Tibial nerve (tissue), 4 donors: ENCODE measurements around the gene PTPRM. TPM values are rescaled to one million over a fixed set of nuclear protein-coding genes. Genes with fewer than 3 reads are reported as not detected.

Experiments
- DNase-seq, 2 donors: peaks; one replicate each; pipeline ENCODE4 v3.0.0-alpha.2; 2019; ENCODE audit warnings: low spot score in 2 of 2
- H3K27ac ChIP-seq, 4 donors: fragments of 200-600 bp; sonication (generic) in 3 of 4; one replicate each; pipeline ENCODE4 v1.5.1; 2017 to 2019; ENCODE audit warnings: mild to moderate bottlenecking in 1 of 4
- H3K27me3 ChIP-seq, 2 donors: fragments of 200-600 bp; sonication (generic) in 1 of 2; one replicate each; pipeline versions ENCODE4 v1.5.1 to v1.6.0; 2017 to 2019
- H3K36me3 ChIP-seq, 3 donors: fragments of 200-600 bp; sonication (generic); one replicate each; pipeline ENCODE4 v1.5.1; 2018 to 2019
- H3K4me1 ChIP-seq, 4 donors: fragments of 200-600 bp; sonication (generic) in 3 of 4; one replicate each; pipeline ENCODE4 v1.5.1; 2017 to 2019
- H3K4me3 ChIP-seq, 4 donors: fragments of 200-600 bp; sonication (generic) in 3 of 4; one replicate each; pipeline ENCODE4 v1.5.1; 2017 to 2019; ENCODE audit warnings: mild to moderate bottlenecking in 1 of 4, moderate library complexity in 1 of 4
- H3K9me3 ChIP-seq, 4 donors: fragments of 200-600 bp; sonication (generic) in 3 of 4; one replicate each; pipeline ENCODE4 v1.5.1; 2017 to 2019
- EP300 ChIP-seq, 2 donors: sonication (generic); formaldehyde crosslinking; IDR thresholded peaks; one replicate each; pipeline ENCODE4 v1.6.1; 2017; ENCODE audit warnings: antibody characterized with exemption in 2 of 2, mild to moderate bottlenecking in 1 of 2
- POLR2A ChIP-seq, 2 donors: fragments of 450-650 bp; IDR thresholded peaks; one replicate each; pipeline ENCODE4 v1.6.1; 2017; ENCODE audit warnings: antibody characterized with exemption in 2 of 2, mild to moderate bottlenecking in 2 of 2, moderate library complexity in 2 of 2
- WGBS, 2 donors: methylation state at CpG; one replicate each; pipeline ENCODE4 v1.1.5; 2018; 5-methylcytosine and 5-hydroxymethylcytosine counted together
- total RNA-seq, 4 donors: library from RNA; depleted of rRNA; stranded (reverse); fragments of >200 nt; gene quantifications; one replicate each; pipeline ENCODE4 v1.1.0, GENCODE V29; 2016
- TF ChIP-seq, protein P1 (sequence below), 5 experiments: fragments of 200-600 bp in 3 of 5; fragments of 450-650 bp in 2 of 5; sonication (generic) in 3 of 5; IDR thresholded peaks; one replicate each; pipeline ENCODE4 v1.5.1; 2016 to 2019; ENCODE audit warnings: antibody characterized with exemption in 5 of 5, mild to moderate bottlenecking in 3 of 5, moderate library complexity in 2 of 5

PTPRM gene
- total RNA-seq, 4 donors from 2014 or later: 62.2 to 92.4 (median 80.7) TPM

GRCh38 chr18:8190980-8191379, 623.9 kb downstream of the PTPRM start:
- H3K27ac ChIP-seq: no peak overlapping the region
- WGBS, 2 donors: 91 to 93% methylated on average over 3 of the region's 3 CpGs
- DNase-seq: no peak
- no peaks in the 10 kb centered on the region for H3K36me3 ChIP-seq
- H3K27me3 ChIP-seq: no peaks in the 10 kb centered on the region
- H3K4me3 ChIP-seq: no peak overlapping the region
- H3K9me3 ChIP-seq: no peaks in the 10 kb centered on the region
- TF ChIP-seq, protein P1, sequence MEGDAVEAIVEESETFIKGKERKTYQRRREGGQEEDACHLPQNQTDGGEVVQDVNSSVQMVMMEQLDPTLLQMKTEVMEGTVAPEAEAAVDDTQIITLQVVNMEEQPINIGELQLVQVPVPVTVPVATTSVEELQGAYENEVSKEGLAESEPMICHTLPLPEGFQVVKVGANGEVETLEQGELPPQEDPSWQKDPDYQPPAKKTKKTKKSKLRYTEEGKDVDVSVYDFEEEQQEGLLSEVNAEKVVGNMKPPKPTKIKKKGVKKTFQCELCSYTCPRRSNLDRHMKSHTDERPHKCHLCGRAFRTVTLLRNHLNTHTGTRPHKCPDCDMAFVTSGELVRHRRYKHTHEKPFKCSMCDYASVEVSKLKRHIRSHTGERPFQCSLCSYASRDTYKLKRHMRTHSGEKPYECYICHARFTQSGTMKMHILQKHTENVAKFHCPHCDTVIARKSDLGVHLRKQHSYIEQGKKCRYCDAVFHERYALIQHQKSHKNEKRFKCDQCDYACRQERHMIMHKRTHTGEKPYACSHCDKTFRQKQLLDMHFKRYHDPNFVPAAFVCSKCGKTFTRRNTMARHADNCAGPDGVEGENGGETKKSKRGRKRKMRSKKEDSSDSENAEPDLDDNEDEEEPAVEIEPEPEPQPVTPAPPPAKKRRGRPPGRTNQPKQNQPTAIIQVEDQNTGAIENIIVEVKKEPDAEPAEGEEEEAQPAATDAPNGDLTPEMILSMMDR (IDR thresholded peaks at IDR 0.05): no peak
- no peak for TF ChIP-seq POLR2A (IDR thresholded peaks at IDR 0.05)
- TF ChIP-seq EP300 (IDR thresholded peaks at IDR 0.05): no peak
- no peaks in the 10 kb centered on the region for H3K4me1 ChIP-seq

GRCh38 chr18:8194431-8194830, 627.3 kb downstream of the PTPRM start:
- no peaks in the 10 kb centered on the region for H3K27me3 ChIP-seq
- no peak overlapping the region for H3K27ac ChIP-seq
- H3K4me3 ChIP-seq: no peak overlapping the region
- no peak for TF ChIP-seq POLR2A (IDR thresholded peaks at IDR 0.05)
- TF ChIP-seq, protein P1 (IDR thresholded peaks at IDR 0.05): no peak
- TF ChIP-seq EP300 (IDR thresholded peaks at IDR 0.05): no peak
- H3K9me3 ChIP-seq: no peaks in the 10 kb centered on the region
- DNase-seq: no peak
- no peaks in the 10 kb centered on the region for H3K36me3 ChIP-seq
- no peaks in the 10 kb centered on the region for H3K4me1 ChIP-seq
- 73 to 80% methylated on average over 6 of the region's 6 CpGs for WGBS, 2 donors

GRCh38 chr18:8196238-8196637, 629.1 kb downstream of the PTPRM start:
- DNase-seq: no peak
- H3K4me1 ChIP-seq: no peaks in the 10 kb centered on the region
- no peak overlapping the region for H3K4me3 ChIP-seq
- H3K36me3 ChIP-seq: no peaks in the 10 kb centered on the region
- H3K27me3 ChIP-seq: no peaks in the 10 kb centered on the region
- H3K9me3 ChIP-seq: no peaks in the 10 kb centered on the region
- TF ChIP-seq, protein P1 (IDR thresholded peaks at IDR 0.05): no peak
- TF ChIP-seq EP300 (IDR thresholded peaks at IDR 0.05): no peak
- no peak overlapping the region for H3K27ac ChIP-seq
- WGBS, 2 donors: 89 to 94% methylated on average over 4 of the region's 4 CpGs

- Histone ChIP-seq H3K27me3 (no peaks in the 10 kb centered on the region), H3K4me3 (no peak overlapping the region), H3K27ac (no peak overlapping the region), H3K36me3 (no peaks in the 10 kb centered on the region), H3K9me3 (no peaks in the 10 kb centered on the region), H3K4me1 (no peaks in the 10 kb centered on the region)
- no peak for DNase-seq
- WGBS, 2 donors: 93 to 98% methylated on average over 5 of the region's 5 CpGs
- TF ChIP-seq EP300 (IDR thresholded peaks at IDR 0.05): no peak
- TF ChIP-seq POLR2A (IDR thresholded peaks at IDR 0.05): no peak
- TF ChIP-seq, protein P1 (IDR thresholded peaks at IDR 0.05): no peak
Observed at GRCh38 chr18:8197499-8197898, 630.4 kb downstream of the PTPRM start.

- no peaks in the 10 kb centered on the region for H3K9me3 ChIP-seq
- DNase-seq: no peak
- H3K27ac ChIP-seq: no peak overlapping the region
- H3K4me1 ChIP-seq: no peaks in the 10 kb centered on the region
- H3K4me3 ChIP-seq: no peak overlapping the region
- 92 to 97% methylated on average over 5 of the region's 5 CpGs for WGBS, 2 donors
- no peaks in the 10 kb centered on the region for H3K36me3 ChIP-seq
- no peaks in the 10 kb centered on the region for H3K27me3 ChIP-seq
- TF ChIP-seq POLR2A (IDR thresholded peaks at IDR 0.05): no peak
- TF ChIP-seq, protein P1 (IDR thresholded peaks at IDR 0.05): no peak
- TF ChIP-seq EP300 (IDR thresholded peaks at IDR 0.05): no peak
Observed at GRCh38 chr18:8207996-8208395, 640.9 kb downstream of the PTPRM start.
